ENCODE measurements around the gene THSD4.

THSD4 gene

GRCh38 chr15:71333839-71334238 lies 218.6 kb downstream of the THSD4 start:
- no peak for DNase-seq

GRCh38 chr15:71334434-71334833 lies 219.2 kb downstream of the THSD4 start:
- no peak for DNase-seq

- no peak for DNase-seq
Measured at GRCh38 chr15:71334873-71335272, 219.6 kb downstream of the THSD4 start.

GRCh38 chr15:71335591-71335990 lies 220.3 kb downstream of the THSD4 start:
- no peak for DNase-seq

GRCh38 chr15:71336671-71337070 lies 221.4 kb downstream of the THSD4 start:
- no peak for DNase-seq

GRCh38 chr15:71337197-71337845 lies 222.1 kb downstream of the THSD4 start:
- no peak for DNase-seq

GRCh38 chr15:71338265-71338664 lies 223.0 kb downstream of the THSD4 start:
- DNase-seq = no peak

- no peak for DNase-seq
Measured at GRCh38 chr15:71338827-71339542, 223.7 kb downstream of the THSD4 start.

- DNase-seq = no peak
Measured at GRCh38 chr15:71341811-71342550, 226.7 kb downstream of the THSD4 start.

- no peak for DNase-seq
Measured at GRCh38 chr15:71342658-71343057, 227.4 kb downstream of the THSD4 start.

- DNase-seq = no peak
Measured at GRCh38 chr15:71344316-71344715, 229.0 kb downstream of the THSD4 start.

GRCh38 chr15:71345186-71345585 lies 229.9 kb downstream of the THSD4 start:
- no peak for DNase-seq

- no peak for DNase-seq
Measured at GRCh38 chr15:71346464-71346863, 231.2 kb downstream of the THSD4 start.

GRCh38 chr15:71348597-71348996 lies 233.3 kb downstream of the THSD4 start:
- no peak for DNase-seq

GRCh38 chr15:71349336-71349735 lies 234.1 kb downstream of the THSD4 start:
- no peak for DNase-seq

- DNase-seq = no peak
Measured at GRCh38 chr15:71349736-71350526, 234.7 kb downstream of the THSD4 start.

- no peak for DNase-seq
Measured at GRCh38 chr15:71350622-71351378, 235.5 kb downstream of the THSD4 start.

GRCh38 chr15:71352125-71352524 lies 236.9 kb downstream of the THSD4 start:
- DNase-seq = no peak

GRCh38 chr15:71352765-71353164 lies 237.5 kb downstream of the THSD4 start:
- no peak for DNase-seq

- DNase-seq = no peak
Measured at GRCh38 chr15:71353171-71353570, 237.9 kb downstream of the THSD4 start.

- no peak for DNase-seq
Measured at GRCh38 chr15:71355268-71355667, 240.0 kb downstream of the THSD4 start.

- DNase-seq = no peak
Measured at GRCh38 chr15:71357321-71357732, 242.1 kb downstream of the THSD4 start.
